ENCODE data around the gene ZNF341. TPM values are rescaled to one million over a fixed set of nuclear protein-coding genes. Genes with fewer than 3 reads are reported as not detected.

Gene ZNF341
- polyA plus RNA-seq, 1 donor = 2.8 TPM

- DNase-seq (ENCODE audit: low read depth) = no peak
Observed at GRCh38 chr20:33766686-33767085, 34.9 kb downstream of the ZNF341 start.

- DNase-seq (ENCODE audit: low read depth) = no peak
Observed at GRCh38 chr20:33767777-33768138, 36.0 kb downstream of the ZNF341 start.

- DNase-seq (ENCODE audit: low read depth) = no peak
Observed at GRCh38 chr20:33769043-33769442, 37.2 kb downstream of the ZNF341 start.

GRCh38 chr20:33770005-33770404 lies 38.2 kb downstream of the ZNF341 start:
- no peak for DNase-seq (ENCODE audit: low read depth)

- DNase-seq (ENCODE audit: low read depth) = no peak
Observed at GRCh38 chr20:33771938-33772337, 40.1 kb downstream of the ZNF341 start.

- no peak for DNase-seq (ENCODE audit: low read depth)
Observed at GRCh38 chr20:33772439-33772838, 40.6 kb downstream of the ZNF341 start.

GRCh38 chr20:33773412-33774089 lies 41.8 kb downstream of the ZNF341 start:
- no peak for DNase-seq (ENCODE audit: low read depth)

- no peak for DNase-seq (ENCODE audit: low read depth)
Observed at GRCh38 chr20:33777816-33778215, 46.0 kb downstream of the ZNF341 start.

- no peak for DNase-seq (ENCODE audit: low read depth)
Observed at GRCh38 chr20:33781133-33781532, 49.3 kb downstream of the ZNF341 start.

- no peak for DNase-seq (ENCODE audit: low read depth)
Observed at GRCh38 chr20:33781945-33782344, 50.1 kb downstream of the ZNF341 start.

GRCh38 chr20:33783256-33783655 lies 51.5 kb downstream of the ZNF341 start:
- DNase-seq (ENCODE audit: low read depth) = no peak

GRCh38 chr20:33783818-33784217 lies 52.0 kb downstream of the ZNF341 start:
- DNase-seq (ENCODE audit: low read depth) = no peak

- no peak for DNase-seq (ENCODE audit: low read depth)
Observed at GRCh38 chr20:33784225-33784624, 52.4 kb downstream of the ZNF341 start.

GRCh38 chr20:33785503-33785902 lies 53.7 kb downstream of the ZNF341 start:
- DNase-seq (ENCODE audit: low read depth) = no peak

GRCh38 chr20:33787253-33787891 lies 55.6 kb downstream of the ZNF341 start:
- no peak for DNase-seq (ENCODE audit: low read depth)

GRCh38 chr20:33788351-33789049 lies 56.7 kb downstream of the ZNF341 start:
- DNase-seq (ENCODE audit: low read depth) = no peak

- DNase-seq (ENCODE audit: low read depth) = no peak
Observed at GRCh38 chr20:33789109-33789857, 57.5 kb downstream of the ZNF341 start.

GRCh38 chr20:33789858-33790182 lies 58.0 kb downstream of the ZNF341 start:
- DNase-seq (ENCODE audit: low read depth) = no peak

GRCh38 chr20:33790566-33790965 lies 58.8 kb downstream of the ZNF341 start:
- DNase-seq (ENCODE audit: low read depth) = no peak

GRCh38 chr20:33791021-33791420 lies 59.2 kb downstream of the ZNF341 start:
- DNase-seq (ENCODE audit: low read depth) = no peak

- DNase-seq (ENCODE audit: low read depth) = no peak
Observed at GRCh38 chr20:33791540-33791939, 59.7 kb downstream of the ZNF341 start.

GRCh38 chr20:33791959-33792597 lies 60.3 kb downstream of the ZNF341 start:
- DNase-seq (ENCODE audit: low read depth) = no peak
